ENCODE measurements around the gene PPT2. TPM values are rescaled to one million over a fixed set of nuclear protein-coding genes. Genes with fewer than 3 reads are reported as not detected.

Gene PPT2
- total RNA-seq, 1 donor from 2014 or later, result 55.1 TPM

DNA sequence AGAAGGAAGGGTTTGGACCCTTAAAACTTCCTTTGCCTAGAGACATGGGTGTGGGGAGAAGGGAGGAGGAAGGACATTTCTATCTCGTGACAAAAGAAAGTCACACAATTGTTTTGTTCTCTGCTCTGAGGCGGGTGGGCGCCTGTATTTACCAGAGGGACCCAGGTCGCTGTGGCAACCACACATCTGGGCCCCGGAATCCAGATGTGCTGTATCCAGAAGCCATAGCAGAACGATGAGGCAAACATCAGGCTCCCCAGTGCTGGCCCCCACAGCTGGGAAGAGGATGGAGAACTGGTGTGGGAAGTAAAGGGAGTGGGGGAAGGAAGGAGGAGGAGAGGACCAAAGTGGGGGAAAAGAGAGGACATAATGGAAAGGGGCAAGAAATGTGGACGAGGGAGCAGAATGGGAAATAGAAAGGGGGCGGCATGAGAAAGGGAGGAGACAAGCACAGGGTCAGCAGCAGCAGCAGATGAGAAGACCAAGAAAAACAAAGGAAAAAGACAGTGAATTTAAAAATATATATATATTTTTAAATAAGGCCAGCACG, 41.4 kb upstream of the PPT2 start:
- Mint-ChIP-seq H3K4me3 (ENCODE audit: unreplicated experiment) (no peak overlapping the region), H3K9me3 (ENCODE audit: unreplicated experiment) (peaks cover 4% of the 10 kb centered on the region), H3K27me3 (ENCODE audit: unreplicated experiment) (peaks cover 4% of the 10 kb centered on the region), H3K36me3 (ENCODE audit: unreplicated experiment) (no peaks in the 10 kb centered on the region), H3K27ac (ENCODE audit: unreplicated experiment) (no peak overlapping the region), H3K4me1 (ENCODE audit: low read depth, unreplicated experiment) (peaks cover 12% of the 10 kb centered on the region)
- TF ChIP-seq, protein P1, sequence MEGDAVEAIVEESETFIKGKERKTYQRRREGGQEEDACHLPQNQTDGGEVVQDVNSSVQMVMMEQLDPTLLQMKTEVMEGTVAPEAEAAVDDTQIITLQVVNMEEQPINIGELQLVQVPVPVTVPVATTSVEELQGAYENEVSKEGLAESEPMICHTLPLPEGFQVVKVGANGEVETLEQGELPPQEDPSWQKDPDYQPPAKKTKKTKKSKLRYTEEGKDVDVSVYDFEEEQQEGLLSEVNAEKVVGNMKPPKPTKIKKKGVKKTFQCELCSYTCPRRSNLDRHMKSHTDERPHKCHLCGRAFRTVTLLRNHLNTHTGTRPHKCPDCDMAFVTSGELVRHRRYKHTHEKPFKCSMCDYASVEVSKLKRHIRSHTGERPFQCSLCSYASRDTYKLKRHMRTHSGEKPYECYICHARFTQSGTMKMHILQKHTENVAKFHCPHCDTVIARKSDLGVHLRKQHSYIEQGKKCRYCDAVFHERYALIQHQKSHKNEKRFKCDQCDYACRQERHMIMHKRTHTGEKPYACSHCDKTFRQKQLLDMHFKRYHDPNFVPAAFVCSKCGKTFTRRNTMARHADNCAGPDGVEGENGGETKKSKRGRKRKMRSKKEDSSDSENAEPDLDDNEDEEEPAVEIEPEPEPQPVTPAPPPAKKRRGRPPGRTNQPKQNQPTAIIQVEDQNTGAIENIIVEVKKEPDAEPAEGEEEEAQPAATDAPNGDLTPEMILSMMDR (IDR thresholded peaks at IDR 0.05; ENCODE audit: partially characterized antibody, unreplicated experiment), result no peak
- DNase-seq, result no peak

DNA sequence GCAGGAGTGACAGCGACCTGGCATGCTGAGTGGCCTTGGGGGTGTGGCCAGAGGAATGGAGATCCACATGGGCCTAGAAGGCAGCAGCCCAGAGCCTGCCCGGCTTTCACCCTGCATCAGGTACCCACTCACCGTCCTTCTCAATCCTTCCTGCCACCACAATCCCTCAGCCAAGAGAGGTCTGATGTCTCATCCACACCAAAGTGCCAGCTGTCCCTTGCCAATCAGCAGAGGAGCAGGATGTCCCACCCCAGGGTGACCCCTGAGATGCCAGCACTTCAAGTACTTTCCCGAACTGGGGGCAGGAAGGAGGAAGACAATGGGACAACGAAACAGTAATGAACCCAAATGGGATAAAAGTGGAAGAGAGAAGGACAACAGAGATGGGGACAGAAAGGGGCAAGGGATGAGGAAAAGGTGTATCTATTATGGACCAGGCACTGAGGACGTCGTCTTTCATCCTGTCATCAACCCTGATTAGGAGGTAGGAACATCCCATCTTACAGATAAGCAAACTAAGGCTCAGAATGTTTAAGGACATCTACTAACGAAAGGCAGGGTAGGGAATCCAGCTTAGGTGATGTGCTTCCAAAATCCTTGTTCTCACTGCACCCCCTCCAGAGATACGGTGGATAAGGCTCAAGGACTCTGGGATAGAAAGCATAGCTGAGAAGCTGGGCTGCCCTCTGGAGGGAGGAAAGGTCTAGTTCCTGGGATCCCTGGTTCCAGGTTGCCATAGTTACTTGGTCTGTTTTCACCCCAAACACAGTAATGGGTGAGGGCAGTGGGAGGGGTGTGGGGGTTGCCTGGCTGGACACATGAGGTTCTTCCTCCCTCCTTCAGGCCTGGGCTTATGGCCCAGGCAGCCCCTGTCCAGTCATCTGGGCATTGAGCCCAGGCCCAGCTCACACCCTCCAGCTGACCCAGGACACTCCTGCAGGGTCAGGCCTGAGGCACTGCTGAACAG, 40.3 kb upstream of the PPT2 start:
- H3K27ac Mint-ChIP-seq (ENCODE audit: unreplicated experiment), result no peak overlapping the region
- no peaks in the 10 kb centered on the region for H3K36me3 Mint-ChIP-seq (ENCODE audit: unreplicated experiment)
- H3K4me1 Mint-ChIP-seq (ENCODE audit: low read depth, unreplicated experiment), result peaks cover 4% of the 10 kb centered on the region
- no peak for DNase-seq
- H3K4me3 Mint-ChIP-seq (ENCODE audit: unreplicated experiment), result no peak overlapping the region
- peaks cover 1% of the 10 kb centered on the region for H3K27me3 Mint-ChIP-seq (ENCODE audit: unreplicated experiment)
- peaks cover 2% of the 10 kb centered on the region for H3K9me3 Mint-ChIP-seq (ENCODE audit: unreplicated experiment)
- TF ChIP-seq, protein P1 (IDR thresholded peaks at IDR 0.05; ENCODE audit: partially characterized antibody, unreplicated experiment), result no peak

DNA sequence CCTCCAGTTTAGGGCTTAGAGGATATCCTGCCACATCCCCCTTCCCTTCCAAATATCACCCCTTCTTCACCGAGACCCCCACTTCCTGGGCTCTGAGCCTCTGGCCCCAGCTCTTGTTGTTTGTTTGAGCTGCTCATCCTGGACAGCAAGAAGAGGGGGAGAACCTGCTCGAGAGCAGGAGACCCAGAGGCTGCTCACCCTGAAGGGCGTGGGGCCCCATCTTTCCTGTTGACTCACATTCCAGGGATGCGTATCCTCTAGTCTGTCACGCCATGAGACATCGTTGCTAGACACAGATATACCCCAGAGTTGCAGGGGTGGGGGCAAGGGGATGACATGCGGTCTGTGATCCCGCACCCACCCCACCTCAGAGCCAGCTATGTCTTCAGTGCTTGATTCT, 39.1 kb upstream of the PPT2 start:
- Mint-ChIP-seq H3K36me3 (ENCODE audit: unreplicated experiment) (no peaks in the 10 kb centered on the region), H3K27ac (ENCODE audit: unreplicated experiment) (no peak overlapping the region), H3K27me3 (ENCODE audit: unreplicated experiment) (no peaks in the 10 kb centered on the region)

DNA sequence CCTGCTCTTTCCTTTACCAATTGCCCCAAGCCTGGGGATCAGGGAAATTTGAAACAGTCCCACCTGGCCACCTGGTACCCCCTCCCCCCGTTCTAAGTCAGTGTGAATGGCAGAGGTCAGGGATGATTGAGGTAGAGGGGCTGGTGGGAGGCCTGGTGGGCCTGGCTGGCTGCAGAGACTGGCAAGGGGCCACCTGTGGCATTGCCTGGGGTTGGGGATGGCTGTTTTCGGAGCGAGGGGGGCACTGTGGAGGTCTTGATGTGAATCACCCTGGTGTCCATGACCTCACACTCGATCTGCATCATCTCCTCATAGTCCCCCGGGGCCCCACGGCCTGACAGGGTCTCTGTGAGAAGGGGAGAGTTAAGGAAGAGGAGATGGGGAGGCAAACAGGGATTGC, 38.3 kb upstream of the PPT2 start:
- Mint-ChIP-seq H3K4me1 (ENCODE audit: low read depth, unreplicated experiment) (peaks cover 2% of the 10 kb centered on the region), H3K4me3 (ENCODE audit: unreplicated experiment) (no peak overlapping the region), H3K9me3 (ENCODE audit: unreplicated experiment) (peaks cover 2% of the 10 kb centered on the region), H3K36me3 (ENCODE audit: unreplicated experiment) (no peaks in the 10 kb centered on the region), H3K27ac (ENCODE audit: unreplicated experiment) (no peak overlapping the region), H3K27me3 (ENCODE audit: unreplicated experiment) (no peaks in the 10 kb centered on the region)
- TF ChIP-seq, protein P1 (IDR thresholded peaks at IDR 0.05; ENCODE audit: partially characterized antibody, unreplicated experiment), result no peak
- no peak for DNase-seq

More for the DNA sequence above, 39.1 kb upstream of the PPT2 start:
- H3K4me3 Mint-ChIP-seq (ENCODE audit: unreplicated experiment), result no peak overlapping the region
- no peak for DNase-seq
- H3K9me3 Mint-ChIP-seq (ENCODE audit: unreplicated experiment), result peaks cover 2% of the 10 kb centered on the region
- TF ChIP-seq, protein P1 (IDR thresholded peaks at IDR 0.05; ENCODE audit: partially characterized antibody, unreplicated experiment), result no peak
- H3K4me1 Mint-ChIP-seq (ENCODE audit: low read depth, unreplicated experiment), result peaks cover 2% of the 10 kb centered on the region

DNA sequence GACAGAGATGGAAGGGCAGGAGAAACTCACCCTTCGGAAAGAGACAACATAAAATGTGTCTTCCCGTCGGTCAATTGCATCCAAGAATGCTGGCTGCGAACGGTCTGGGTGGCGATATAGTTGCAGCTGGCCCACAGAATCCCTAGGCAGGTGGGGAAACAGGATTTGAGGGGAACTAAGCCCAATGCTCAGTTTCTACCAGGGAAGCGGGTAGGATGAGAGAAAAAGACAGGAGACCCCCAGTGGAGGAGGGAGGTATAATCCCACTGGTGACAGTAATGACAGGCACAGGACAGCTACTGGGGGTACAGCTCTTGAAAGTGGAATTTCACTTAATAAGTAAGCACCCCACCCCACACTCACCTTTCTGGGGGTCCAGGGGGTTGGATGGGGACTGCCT, 37.3 kb upstream of the PPT2 start:
- peaks cover 2% of the 10 kb centered on the region for H3K9me3 Mint-ChIP-seq (ENCODE audit: unreplicated experiment)
- H3K4me3 Mint-ChIP-seq (ENCODE audit: unreplicated experiment), result peak overlapping the region; percentile 36
- TF ChIP-seq, protein P1 (IDR thresholded peaks at IDR 0.05; ENCODE audit: partially characterized antibody, unreplicated experiment), result peak; percentile 70
- H3K27ac Mint-ChIP-seq (ENCODE audit: unreplicated experiment), result no peak overlapping the region
- H3K27me3 Mint-ChIP-seq (ENCODE audit: unreplicated experiment), result no peaks in the 10 kb centered on the region
- peaks cover 2% of the 10 kb centered on the region for H3K4me1 Mint-ChIP-seq (ENCODE audit: low read depth, unreplicated experiment)
- no peak for DNase-seq
- H3K36me3 Mint-ChIP-seq (ENCODE audit: unreplicated experiment), result peaks cover 5% of the 10 kb centered on the region

Data from glutamatergic neuron (in vitro differentiated cells).